ENCODE results near the gene IRF7.

The IRF7 gene

DNA sequence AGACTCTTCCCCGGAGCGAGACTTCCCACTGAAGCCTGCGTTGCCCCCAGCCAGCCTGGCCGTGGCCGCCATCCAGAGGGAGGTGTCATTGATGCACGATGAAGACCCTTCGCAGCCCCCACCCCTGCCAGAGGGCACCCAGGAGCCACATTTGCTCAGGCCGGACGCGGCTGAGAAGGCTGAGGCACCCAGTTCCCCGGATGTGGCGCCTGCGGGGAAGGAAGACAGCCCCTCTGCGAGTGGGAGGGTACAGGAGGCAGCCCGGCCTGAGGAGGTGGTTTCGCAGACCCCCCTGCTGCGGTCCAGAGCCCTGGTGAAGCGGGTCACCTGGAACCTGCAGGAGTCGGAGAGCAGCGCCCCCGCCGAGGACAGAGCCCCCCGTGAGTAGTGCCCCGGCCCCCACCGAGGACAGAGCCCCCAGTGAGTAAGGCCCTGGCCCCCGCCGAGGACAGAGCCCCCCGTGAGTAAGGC is 6.4 kb downstream of the IRF7 start:
- in situ Hi-C loops (cut with MboI; ENCODE audit: low sequenced_read_pairs) = no loop called here

DNA sequence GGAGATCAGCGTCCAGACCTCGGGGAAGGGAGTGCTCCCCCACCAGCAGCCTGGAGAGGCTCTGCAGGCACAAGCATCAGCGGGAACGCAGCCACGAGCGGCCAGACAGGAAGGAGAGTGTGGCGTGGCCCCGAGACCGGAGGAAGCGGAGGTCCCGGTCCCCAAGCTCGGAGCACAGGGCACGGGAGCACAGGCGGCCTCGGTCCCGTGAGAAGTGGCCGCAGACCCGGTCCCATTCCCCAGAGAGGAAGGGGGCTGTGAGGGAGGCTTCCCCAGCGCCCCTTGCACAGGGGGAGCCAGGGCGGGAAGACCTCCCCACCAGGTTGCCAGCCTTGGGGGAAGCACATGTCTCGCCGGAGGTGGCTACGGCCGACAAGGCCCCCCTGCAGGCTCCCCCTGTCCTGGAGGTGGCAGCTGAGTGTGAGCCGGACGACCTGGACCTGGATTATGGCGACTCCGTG is 6.9 kb downstream of the IRF7 start:
- in situ Hi-C loops (cut with MboI; ENCODE audit: low sequenced_read_pairs) = no loop called here

DNA sequence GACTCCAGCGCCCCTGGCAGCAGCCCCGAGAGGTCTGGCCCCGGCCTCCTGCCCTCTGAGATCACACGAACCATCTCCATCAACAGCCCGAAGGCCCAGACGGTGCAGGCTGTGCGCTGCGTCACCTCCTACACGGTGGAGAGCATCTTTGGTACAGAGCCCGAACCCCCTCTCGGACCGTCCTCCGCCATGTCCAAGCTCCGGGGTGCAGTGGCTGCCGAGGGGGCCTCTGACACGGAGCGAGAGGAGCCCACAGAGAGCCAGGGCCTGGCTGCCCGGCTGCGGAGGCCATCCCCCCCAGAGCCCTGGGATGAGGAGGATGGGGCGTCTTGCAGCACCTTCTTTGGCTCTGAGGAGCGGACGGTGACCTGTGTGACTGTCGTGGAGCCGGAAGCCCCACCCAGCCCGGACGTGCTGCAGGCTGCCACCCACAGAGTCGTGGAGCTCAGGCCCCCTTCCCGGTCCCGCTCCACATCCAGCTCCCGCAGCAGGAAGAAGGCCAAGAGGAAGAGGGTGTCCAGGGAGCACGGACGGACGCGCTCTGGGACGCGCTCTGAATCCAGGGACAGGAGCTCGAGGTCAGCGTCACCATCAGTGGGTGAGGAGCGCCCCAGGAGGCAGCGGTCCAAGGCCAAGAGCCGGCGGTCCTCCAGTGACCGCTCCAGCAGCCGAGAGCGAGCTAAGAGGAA is 7.6 kb downstream of the IRF7 start:
- in situ Hi-C loops (cut with MboI; ENCODE audit: low sequenced_read_pairs) = no loop called here

DNA sequence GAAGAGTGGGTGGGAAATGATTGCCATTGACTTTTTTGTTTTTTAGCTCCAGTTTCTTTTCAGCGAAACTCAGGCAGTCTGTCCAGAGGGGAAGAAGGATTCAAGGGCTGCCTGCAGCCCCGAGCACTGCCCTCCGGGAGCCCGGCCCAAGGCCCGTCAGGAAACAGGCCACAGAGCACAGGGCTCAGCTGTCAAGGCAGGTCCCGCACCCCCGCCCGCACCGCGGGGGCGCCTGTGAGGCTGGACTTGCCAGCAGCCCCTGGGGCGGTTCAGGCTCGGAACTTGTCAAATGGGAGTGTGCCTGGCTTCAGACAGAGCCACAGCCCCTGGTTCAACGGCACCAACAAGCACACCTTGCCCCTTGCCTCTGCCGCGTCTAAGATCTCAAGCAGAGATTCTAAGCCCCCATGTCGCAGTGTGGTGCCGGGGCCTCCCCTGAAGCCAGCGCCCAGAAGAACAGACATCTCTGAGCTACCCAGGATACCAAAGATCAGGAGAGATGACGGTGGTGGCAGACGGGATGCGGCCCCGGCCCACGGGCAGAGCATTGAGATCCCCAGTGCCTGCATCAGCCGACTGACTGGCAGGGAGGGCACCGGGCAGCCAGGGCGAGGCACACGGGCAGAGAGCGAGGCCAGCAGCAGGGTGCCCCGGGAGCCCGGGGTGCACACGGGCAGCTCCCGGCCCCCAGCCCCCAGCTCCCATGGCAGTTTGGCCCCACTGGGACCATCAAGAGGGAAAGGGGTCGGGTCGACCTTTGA is 8.6 kb downstream of the IRF7 start:
- in situ Hi-C loops (cut with MboI; ENCODE audit: low sequenced_read_pairs) = no loop called here

DNA sequence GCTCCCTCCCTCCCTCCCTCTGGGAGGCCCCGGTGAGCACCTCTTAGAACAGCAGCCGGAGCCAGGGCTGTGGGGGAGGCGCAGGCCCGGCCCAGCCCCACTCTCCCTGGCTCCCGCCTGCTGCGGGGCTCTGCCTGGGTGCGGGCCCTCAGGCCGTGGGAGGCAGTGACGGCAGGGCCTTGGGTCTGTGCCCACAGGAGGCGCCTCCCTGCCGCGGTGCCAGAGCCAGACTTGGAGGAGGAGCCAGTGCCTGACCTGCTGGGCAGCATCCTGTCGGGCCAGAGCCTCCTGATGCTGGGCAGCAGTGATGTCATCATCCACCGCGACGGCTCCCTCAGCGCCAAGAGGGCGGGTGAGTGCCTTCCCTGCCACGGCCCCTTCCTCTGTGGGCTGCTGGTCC is 9.5 kb downstream of the IRF7 start:
- in situ Hi-C loops (cut with MboI; ENCODE audit: low sequenced_read_pairs) = no loop called here

DNA sequence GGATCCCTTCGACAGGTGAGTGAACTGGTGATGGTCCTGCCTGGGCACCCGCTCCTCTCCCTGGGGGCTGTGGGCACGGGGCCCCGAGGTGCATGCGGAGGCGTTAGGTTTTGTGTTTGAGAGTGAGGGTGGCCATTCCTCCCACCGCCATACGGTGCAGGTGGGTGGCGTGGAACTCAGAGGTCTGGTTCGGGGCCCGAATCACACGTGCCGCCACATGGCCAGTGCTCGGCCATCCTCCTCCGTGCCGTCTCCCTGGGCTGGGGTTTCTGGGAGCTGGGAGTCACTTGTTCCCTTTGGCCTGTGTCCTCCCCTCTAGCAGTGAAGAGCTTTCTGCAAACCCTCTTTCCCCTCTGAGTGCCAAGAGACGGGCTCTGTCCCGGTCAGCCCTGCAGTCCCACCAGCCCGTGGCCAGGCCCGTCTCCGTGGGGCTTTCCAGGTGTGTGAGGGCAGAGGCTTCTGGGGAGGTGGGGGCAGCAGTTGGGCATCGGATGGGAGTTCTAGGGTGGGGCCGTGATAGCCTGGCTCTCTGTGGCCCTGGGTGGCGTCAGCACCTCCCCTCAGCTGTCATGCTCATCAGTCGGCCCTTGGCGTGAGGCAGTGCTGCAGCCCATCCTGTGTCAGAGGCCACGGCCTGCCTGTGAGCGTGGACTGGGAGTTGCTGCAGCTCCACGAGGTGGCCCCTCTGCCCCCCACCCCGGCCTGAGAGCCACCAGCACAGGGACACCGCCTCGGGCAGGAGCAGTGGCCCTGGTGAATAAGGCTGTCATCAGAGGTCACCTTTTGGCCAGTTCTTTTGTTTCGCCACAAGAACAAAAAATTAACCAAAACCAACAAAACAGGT is 10.2 kb downstream of the IRF7 start:
- in situ Hi-C loops (cut with MboI; ENCODE audit: low sequenced_read_pairs) = no loop called here

DNA sequence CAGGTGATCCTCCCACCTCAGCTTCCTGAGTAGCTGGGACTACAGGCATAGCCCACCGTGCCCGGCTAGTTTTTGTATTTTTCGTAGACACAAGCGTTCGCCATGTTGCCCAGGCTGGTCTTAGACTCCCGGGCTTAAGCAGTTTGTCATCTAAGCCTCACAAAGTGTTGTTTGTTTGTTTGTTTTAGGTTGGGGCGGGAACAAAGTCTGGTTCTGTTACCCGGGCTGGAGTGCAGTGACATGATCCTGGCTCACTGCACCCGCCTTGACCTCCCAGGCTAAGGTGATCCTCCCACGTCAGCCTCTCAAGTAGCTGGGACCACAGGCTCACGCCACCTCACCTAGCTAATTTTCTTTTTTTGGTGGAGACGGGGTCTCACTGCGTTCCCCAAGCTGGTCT is 12.6 kb downstream of the IRF7 start:
- in situ Hi-C loops (cut with MboI; ENCODE audit: low sequenced_read_pairs) = no loop called here

DNA sequence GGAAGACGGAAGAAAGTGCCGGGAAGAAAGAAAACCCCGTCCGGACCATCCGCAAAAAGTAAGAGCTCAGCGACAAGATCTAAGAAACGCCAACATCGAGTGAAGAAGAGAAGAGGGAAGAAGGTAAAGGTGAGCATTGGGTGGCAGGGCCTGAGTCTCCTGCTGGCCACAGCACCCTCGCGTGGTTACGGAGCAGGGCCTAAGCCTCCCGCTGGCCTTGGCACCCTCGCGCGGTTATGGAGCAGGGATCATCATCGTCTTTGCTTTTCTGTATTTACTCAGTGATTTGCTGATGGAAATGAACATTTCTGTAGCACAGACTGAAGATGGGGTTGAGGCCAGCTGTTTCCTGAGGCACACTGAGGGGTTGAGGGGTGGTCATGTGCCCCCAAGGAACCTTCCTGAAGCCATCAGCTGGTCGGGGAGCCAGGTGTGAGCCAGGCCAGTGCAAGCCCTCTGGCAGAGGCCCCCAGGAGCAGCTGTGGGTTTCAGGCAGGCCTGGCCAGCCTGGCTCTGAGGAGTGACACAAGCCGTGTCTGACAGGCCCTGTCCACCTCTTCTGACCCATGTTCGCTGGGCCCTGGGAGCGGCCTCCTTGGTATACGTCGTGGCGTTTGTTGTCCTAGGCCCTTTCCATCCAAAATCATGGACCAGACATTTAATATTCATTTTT is 14.0 kb downstream of the IRF7 start:
- in situ Hi-C loops (cut with MboI; ENCODE audit: low sequenced_read_pairs) = no loop called here

DNA sequence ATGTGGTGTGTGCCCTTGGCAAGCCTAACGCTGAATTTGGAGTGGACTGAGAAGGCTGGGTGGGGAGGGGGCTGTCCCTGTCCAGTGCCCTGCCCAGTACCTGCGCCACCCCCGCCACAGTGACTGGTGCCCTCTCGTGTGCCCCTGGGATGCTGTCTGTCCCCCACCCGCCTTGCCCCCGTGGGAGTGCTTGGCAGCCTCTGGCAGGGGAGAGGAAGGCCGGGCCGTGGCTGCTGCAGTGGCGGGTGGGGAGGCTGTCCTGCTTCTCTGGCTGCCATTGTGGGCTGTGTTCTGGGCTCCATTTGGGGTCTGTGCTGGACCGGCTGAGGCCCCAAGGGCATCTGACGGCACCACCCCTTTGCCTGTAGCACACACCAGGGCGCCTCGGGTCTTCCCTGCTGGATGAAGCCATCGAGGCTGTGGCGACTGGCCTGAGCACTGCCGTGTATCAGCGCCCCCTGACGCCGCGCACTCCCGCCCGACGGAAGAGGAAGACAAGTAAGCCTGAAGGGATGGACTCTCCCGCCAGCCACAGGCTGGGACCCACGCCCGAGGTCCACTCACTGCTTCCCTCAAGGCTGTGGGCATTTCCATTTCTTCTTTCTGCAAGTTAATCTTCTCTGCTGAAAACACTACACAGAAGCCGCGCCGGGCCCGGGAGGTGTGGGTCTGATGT is 17.6 kb downstream of the IRF7 start:
- in situ Hi-C loops (cut with MboI; ENCODE audit: low sequenced_read_pairs) = no loop called here

DNA sequence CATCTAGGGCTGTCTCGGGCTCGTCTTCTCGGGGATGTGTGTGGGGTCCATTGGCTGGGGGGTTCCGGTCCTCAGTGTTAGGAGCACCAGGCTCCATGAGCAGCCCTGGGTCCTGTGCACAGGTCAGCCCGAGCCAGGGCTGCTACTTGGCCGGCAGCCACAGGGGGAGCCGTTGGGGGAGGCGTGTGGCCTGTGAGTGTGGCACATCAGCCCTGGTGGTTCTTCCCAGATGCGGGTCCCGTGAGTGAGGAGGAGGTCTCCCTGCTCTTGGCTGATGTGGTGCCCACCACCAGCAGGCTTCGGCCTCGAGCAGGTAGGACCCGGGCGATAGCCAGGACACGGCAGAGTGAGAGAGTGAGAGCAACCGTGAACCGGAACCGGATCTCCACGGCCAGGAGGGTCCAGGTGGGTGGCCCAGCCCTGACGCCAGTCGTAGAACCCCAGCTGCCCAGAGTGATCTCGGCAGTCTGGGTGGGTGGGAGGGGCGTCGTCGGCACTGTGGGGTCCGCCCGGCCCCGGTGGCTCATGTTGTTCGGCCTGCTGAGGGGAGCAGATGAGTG is 18.5 kb downstream of the IRF7 start:
- in situ Hi-C loops (cut with MboI; ENCODE audit: low sequenced_read_pairs) = no loop called here

DNA sequence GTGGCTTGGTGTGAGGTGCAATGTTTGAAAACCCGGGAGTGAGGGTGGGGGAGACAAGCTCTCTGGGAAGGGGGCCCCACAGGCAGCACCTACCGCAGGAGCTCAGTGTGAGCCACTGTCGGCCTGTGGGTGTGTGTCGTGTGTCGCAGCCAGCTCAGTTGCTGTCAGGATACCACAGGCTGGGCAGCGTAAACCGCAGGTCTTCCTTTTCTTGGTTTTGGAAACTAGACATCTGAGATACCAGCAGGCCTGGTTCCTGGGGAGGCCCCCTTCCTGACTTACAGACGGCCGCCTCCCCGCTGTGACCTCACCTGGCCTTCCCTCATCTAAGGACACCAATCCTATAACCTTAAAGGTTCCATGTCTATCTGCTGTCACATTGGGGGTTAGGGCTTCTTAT is 19.4 kb downstream of the IRF7 start:
- in situ Hi-C loops (cut with MboI; ENCODE audit: low sequenced_read_pairs) = no loop called here

DNA sequence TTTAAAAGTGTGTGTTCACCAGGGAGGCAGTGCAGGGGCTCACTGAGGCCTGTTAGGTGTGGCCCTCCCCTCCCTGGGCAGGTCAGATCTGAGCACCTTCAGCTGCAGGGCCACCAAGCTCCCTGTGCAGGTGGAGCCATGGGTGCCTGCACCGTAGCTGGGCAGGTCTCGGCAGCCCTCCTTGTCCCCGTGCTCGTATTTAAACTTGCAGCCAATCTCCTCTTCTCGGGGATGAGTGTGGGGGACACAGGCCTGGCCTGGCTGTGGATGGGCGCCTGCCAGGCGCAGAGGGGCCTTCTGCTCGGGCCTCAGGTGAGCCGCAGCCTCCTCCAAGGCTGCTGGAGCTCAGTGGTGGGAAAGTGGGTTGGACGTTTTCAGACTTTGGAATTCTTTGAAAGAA is 20.4 kb downstream of the IRF7 start:
- in situ Hi-C loops (cut with MboI; ENCODE audit: low sequenced_read_pairs) = no loop called here

DNA sequence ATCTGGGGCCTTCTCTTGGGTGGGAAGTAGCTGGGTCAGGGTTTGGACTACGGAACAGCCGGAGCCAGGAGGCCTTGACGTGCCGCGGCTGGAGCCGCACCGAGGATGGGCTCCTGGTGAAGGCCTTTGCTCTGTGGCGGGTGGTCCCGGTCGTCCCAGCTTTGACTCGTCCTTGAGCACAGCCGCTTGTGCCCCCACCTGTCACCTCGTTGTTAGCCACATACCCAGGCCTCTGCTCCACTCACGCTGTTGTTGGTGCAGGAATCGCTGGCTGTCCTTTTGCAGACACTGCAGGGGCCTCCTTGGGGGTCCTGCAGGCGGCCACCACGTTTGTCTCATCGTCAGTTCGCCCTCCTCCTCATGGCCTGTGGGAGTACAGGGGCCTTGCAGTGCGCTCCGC is 22.4 kb downstream of the IRF7 start:
- in situ Hi-C loops (cut with MboI; ENCODE audit: low sequenced_read_pairs) = no loop called here

DNA sequence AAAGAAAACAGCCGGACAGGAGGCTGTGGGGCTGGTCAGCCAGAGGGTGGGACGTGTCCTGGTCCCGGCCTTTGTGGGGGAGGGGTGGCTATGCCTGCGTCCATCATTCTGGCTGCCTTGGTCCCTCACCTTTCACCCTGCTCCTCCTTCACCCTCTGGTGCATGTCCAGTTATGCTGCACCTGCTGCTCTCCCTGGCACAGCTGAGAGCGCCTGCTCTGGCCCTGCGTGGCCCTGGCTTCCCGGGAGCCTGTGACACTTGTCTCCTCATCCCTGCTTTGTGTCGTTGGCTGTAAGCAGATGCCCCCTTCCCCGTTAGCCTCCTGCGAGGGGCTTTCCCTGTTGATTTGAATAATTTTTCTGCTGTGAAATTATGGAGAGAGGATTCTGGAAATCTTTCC is 22.8 kb downstream of the IRF7 start:
- in situ Hi-C loops (cut with MboI; ENCODE audit: low sequenced_read_pairs) = no loop called here

DNA sequence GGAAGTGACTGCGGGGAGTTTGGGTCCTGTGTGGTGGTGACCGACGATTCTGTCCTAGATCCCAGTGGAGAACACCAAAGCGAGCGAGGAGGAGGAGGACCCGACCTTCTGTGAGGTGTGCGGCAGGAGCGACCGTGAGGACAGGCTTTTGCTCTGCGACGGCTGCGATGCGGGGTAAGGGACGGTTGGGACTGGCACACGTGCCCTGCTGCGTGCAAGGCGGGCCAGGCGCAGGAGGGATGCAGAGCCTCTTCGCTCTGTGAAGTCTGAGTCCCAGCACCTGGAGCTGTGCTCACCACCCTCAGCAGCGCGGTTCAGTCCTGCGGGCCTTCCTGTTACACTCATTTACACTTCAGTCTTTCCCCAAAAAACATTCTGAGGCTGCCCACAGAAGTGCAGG is 23.2 kb downstream of the IRF7 start:
- in situ Hi-C loops (cut with MboI; ENCODE audit: low sequenced_read_pairs) = no loop called here

DNA sequence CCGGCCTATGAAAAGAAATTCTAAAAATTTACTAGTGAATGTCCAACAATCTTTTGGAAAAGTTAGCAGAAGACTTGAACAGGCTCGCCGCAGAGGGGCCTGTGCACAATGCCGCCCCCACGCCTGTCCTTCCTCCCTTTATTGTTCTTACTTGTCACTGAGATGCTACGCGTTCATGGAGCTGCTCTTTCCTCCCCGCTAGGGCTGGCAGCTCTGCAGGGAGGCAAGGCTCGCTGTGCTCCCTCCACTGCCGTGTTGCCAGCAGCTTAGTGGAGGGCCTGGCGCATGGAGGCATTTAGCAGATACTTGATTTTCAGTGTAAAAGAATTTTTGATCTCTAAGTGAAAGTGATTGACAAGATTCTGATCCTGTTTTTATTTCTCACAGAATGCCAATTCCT is 24.8 kb downstream of the IRF7 start:
- in situ Hi-C loops (cut with MboI; ENCODE audit: low sequenced_read_pairs) = no loop called here

DNA sequence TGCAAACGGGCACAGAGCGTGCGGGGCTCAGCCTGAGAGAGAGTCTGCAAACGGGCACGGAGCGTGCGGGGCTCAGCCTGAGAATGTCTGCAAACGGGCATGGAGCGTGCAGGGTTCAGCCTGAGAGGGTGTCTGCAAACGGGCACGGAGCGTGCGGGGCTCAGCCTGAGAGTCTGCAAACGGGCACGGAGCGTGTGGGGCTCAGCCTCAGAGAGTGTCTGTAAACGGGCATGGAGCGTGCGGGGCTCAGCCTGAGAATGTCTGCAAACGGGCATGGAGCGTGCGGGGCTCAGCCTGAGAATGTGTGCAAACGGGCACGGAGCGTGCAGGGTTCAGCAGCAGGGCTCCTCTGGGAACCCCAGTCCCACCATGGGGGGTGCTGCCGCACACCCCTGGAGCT is 26.0 kb downstream of the IRF7 start:
- in situ Hi-C loops (cut with MboI; ENCODE audit: low sequenced_read_pairs) = no loop called here

DNA sequence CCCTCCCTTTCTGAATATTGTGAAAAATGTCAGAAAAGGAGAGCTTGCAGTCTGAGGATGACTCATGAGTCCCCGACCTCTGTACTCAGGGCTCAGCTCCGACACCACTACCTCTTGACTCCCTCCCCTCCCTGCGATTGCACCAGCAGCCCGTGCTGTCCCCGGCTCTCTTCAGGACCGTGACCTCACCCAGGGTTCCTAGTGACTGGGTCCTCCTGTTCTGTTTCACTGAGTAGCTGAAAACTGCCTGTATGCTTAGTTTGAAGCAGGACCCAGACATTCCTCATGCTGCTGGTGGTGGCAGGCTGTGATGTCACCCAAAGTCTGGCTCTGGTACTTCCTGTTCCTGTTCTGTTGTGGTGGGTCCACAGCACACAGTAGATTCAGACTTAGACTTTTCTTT is 27.8 kb downstream of the IRF7 start:
- in situ Hi-C loops (cut with MboI; ENCODE audit: low sequenced_read_pairs) = no loop called here

DNA sequence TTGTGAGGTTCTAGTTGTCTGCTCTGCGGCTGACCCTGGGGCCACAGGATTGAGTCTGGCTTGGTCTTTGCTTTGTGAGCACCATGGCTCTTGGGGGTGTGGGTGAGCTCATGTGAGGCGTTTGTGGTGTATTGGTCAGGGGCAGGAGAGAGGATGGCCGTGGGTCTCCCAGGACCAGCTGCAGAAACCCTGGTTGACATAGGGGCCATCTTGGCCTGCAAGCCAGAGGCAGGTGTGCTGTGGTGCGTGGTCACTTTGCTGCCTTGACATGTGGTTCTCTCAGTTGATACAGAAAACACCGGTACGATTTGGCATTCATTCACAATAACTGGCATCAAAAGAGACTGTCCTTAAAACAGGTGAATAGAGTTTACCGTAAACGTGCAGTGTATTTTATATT is 28.2 kb downstream of the IRF7 start:
- in situ Hi-C loops (cut with MboI; ENCODE audit: low sequenced_read_pairs) = no loop called here
